Keratinocyte (primary cell): Measurements from ENCODE around the gene JOSD2.

ENCODE experiments used
- CTCF ChIP-seq, 3 experiments: IDR thresholded peaks in 1 of 3; conservative IDR thresholded peaks in 1 of 3; optimal IDR thresholded peaks in 1 of 3; 2 replicates in 2 of 3; 3 replicates in 1 of 3; pipeline versions ENCODE3 to v1.5.1; 2011; ENCODE audit warnings: low read length in 3 of 3, mild to moderate bottlenecking in 3 of 3, moderate library complexity in 2 of 3, control low read depth in 1 of 3, inconsistent platforms in 1 of 3; ENCODE audit not compliant: insufficient read depth in 2 of 3; ENCODE audit errors: extremely low read depth in 1 of 3
- EZH2 ChIP-seq: IDR thresholded peaks from one replicate; pipeline ENCODE4 v1.6.1; 2012; ENCODE audit warnings: inconsistent platforms, mild to moderate bottlenecking, low read length, moderate library complexity

- TF ChIP-seq CTCF (optimal IDR thresholded peaks at IDR 0.05 in 1 of 3, IDR thresholded peaks at IDR 0.05 in 1 of 3, conservative IDR thresholded peaks at IDR 0.05 in 1 of 3; ENCODE audit: extremely low read depth in 1 of 3, insufficient read depth in 2 of 3, low read length in 3 of 3) = no peak
- no peak for TF ChIP-seq EZH2
These were observed 26.3 kb upstream of the JOSD2 start for GRCh38 chr19:50537306-50537685.
